Left renal cortex interstitium (tissue), 4 donors: ENCODE data around the gene UNC119B. TPM values are rescaled to one million over a fixed set of nuclear protein-coding genes. Genes with fewer than 3 reads are reported as not detected.

Experiments used
- DNase-seq, 4 donors: peaks; one replicate each; pipeline ENCODE4 v3.0.0-alpha.2; 2013; ENCODE audit warnings: low read depth in 4 of 4, low spot score in 2 of 4, missing footprints in 1 of 4
- polyA plus RNA-seq, 4 donors: library from polyadenylated mRNA; unstranded; fragments of 120-200 nt; gene quantifications; one replicate each; pipeline ENCODE4 v1.2.1, GENCODE V29; 2013; ENCODE audit not compliant: insufficient read length in 4 of 4

UNC119B gene
- polyA plus RNA-seq, 4 donors: 70.1 to 76.1 (median 72.2) TPM

GRCh38 chr12:120738252-120739030, 28.2 kb downstream of the UNC119B start:
- no peak for DNase-seq

DNA sequence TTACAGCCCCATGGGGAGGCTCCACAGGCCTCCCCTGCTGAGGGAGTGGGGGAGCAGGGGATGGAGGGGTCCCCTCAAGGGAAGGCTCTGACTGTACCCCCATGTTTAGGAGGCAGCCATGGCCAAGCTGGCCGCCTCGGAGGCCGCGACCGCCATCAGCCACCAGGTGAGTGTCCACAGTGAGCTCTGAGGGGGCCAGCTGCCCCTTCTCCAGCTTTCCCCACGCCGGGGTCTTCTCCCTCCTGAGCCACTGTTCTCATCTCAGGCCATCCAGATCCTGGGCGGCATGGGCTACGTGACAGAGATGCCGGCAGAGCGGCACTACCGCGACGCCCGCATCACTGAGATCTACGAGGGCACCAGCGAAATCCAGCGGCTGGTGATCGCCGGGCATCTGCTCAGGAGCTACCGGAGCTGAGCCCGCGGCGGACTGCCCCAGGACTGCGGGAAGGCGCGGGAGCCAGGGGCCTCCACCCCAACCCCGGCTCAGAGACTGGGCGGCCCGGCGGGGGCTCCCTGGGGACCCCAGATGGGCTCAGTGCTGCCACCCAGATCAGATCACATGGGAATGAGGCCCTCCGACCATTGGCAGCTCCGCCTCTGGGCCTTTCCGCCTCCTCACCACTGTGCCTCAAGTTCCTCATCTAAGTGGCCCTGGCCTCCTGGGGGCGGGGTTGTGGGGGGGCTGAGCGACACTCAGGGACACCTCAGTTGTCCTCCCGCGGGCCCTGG, 28.9 kb downstream of the UNC119B start:
- no peak for DNase-seq

DNA sequence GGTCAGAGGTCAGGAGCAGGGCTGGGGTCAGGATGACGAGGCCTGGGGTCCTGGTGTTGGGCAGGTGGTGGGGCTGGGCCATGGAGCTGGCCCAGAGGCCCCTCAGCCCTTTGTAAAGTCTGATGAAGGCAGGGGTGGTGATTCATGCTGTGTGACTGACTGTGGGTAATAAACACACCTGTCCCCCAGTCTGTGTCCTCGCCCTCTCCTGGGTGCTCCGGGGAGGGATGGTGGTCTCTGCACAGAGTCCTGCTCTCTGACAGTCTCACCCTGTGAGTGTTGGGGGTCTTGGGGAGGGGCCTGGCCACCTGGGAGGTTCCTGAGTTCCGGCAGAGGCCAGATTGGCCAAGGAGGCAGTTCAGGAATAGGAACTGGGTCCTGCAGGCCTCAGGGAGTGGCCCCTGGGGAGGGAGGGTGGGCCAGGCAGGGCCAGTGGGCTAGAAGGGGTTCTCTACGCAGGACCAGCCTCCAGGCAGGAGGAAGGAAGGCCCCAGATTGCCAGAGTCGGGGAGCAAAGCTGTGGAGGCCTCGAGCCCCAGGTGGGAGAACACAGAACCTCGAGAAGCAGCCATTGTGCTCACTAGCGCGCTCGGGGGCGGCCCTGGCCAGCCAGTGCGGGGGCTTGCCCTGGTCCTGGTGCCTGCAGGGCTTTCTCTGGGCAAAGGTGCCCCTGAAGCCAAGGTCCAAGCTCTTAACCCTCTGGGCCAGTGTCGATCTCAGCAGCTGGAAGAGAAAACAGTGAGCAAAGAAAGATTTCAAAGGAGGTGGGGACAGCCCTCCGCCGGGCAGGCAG, 29.8 kb downstream of the UNC119B start:
- no peak for DNase-seq

- no peak for DNase-seq
These were observed 30.6 kb downstream of the UNC119B start for GRCh38 chr12:120740871-120741270.

- no peak for DNase-seq
These were observed 31.5 kb downstream of the UNC119B start for GRCh38 chr12:120741476-120742421.

- DNase-seq: no peak
These were observed 34.8 kb downstream of the UNC119B start for GRCh38 chr12:120744922-120745493.

- no peak for DNase-seq
These were observed 38.0 kb downstream of the UNC119B start for GRCh38 chr12:120748242-120748641.

DNA sequence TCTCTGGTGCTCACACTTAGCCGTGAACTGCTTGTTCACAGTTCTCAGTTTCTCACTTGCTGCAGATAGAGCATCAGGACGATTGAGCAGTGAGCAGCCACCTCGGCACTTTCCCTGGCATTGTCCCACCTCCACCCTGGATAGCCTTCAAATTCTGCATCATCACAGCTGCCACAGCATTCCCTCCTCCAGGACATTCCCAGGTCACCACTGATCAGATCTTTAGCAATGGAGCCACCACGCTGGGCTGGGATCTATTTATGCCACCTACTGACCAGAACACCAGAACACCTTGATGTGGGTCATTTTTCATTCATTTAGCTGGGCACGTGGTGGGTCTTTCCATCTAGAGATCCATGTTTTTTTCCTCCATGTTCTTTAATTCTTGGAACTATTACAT, 39.0 kb downstream of the UNC119B start:
- DNase-seq: no peak

DNA sequence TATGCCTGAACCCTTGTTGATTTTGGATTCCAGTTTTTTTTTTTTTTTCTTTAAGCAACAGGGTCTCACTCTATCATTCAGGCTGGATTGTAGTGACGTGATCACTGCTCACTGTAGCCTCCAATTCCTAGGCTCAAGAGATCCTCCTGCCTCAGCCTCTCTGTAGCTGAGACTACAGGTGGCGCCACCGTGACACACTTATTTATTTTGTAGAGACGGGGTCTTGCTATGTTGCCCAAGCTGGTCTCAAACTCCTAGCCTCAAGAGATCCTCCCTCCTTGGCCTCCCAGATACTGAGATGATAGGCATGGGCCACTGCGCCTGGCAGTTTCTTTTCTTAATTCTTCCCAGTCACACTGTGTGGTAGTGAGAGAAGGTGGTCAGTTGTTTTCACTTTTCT, 40.5 kb downstream of the UNC119B start:
- no peak for DNase-seq

- DNase-seq: no peak
These were observed 41.1 kb downstream of the UNC119B start for GRCh38 chr12:120751389-120751788.

DNA sequence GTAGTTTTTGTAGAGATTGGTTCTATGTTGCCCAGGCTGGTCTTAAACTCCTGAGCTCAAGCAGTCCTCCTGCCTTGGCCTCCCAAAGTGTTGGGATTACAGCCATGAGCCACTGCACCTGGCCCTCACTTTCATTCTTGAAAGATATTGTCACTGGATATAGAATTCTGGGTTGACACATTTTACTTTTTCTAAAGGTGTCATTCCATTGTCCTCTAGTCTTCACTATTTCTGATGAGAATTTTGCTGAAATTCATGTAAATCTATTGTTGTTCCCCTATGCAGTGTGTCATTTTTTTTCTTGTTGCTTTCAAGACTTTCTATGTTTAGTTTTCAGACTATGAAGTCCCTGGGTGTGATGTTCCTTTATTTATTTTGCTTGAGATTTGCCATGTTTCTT, 44.5 kb downstream of the UNC119B start:
- no peak for DNase-seq

- no peak for DNase-seq
These were observed 45.0 kb downstream of the UNC119B start for GRCh38 chr12:120755269-120755668.

DNA sequence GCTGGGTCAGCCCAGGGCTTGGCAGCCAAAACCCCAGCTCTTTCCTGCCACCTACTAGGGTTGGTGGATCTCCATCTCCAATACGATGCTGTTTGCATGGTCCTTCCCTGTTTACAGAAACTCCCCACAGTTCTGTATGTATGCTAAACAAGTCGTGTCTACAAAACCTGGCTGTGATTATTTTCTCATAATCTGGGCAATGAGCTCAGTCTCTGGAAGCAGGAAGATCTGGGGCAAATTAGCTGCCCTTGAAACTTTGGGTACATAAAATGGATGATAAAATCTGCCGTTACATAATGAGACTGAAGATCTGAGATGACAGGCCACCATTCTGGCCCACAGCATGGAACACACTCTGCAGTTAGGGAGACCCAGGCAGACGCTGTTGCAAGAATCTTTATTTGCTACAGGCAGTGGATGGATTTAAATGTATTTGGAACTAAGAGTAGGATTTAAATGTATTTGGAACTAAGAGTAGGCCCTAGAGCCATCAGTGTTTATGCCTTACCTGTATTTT, 47.0 kb downstream of the UNC119B start:
- DNase-seq: no peak

DNA sequence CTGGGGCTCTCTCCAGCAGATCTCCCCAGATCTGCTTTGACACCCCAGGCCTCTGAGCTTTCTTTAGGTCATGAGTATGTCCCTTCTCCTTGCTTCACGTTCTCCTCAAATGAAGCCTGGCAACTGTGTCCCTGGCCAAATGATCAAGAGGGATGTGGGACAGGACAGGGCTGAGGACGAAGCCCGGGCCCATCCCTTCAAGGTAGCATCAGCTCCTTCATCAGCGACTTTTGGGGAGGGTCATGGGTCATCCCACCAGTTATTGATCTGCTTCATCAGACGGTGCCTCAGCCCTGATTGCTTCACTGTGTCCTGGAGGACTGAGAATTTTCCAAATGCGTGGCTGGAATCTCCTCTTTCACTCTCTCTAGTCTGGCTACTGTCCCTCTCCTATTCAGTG, 47.7 kb downstream of the UNC119B start:
- no peak for DNase-seq

DNA sequence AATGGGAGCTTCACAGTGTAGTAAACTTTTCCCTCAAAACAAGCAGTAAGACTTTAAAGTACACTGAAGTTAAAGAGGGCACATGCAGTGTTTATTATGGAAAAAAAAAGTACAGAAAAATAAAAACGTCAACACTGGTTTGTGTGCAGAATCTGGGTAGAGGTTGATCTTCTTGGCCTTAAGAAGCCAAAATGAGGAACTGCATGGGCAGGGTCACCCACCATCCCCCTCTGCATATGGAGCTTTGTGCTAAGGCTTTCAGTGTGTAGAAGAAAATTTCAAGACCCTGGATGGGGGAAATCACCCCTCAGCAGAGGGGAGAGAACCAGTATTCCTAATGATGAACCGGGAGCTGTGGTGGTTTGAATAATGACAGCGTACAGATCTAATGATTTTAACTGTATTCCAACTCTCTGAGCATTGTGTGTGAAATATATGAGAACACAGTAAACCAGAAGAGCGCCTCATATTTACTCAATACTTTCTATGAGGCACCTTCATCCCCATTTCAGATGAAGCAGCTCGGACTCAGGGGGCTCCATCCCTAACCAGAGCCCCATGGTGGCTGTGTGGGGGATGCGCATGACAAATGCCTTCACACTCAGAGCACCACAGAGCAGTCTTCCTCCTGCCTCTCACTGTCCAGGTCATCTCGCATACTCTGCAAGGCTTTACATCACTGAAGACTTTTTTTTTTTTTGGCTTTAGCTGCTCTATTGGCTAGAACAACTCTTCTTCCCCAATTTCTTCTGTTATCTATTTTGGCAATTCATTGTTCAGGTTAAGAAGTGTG, 48.7 kb downstream of the UNC119B start:
- no peak for DNase-seq

- DNase-seq: no peak
These were observed 49.5 kb downstream of the UNC119B start for GRCh38 chr12:120759591-120760348.

DNA sequence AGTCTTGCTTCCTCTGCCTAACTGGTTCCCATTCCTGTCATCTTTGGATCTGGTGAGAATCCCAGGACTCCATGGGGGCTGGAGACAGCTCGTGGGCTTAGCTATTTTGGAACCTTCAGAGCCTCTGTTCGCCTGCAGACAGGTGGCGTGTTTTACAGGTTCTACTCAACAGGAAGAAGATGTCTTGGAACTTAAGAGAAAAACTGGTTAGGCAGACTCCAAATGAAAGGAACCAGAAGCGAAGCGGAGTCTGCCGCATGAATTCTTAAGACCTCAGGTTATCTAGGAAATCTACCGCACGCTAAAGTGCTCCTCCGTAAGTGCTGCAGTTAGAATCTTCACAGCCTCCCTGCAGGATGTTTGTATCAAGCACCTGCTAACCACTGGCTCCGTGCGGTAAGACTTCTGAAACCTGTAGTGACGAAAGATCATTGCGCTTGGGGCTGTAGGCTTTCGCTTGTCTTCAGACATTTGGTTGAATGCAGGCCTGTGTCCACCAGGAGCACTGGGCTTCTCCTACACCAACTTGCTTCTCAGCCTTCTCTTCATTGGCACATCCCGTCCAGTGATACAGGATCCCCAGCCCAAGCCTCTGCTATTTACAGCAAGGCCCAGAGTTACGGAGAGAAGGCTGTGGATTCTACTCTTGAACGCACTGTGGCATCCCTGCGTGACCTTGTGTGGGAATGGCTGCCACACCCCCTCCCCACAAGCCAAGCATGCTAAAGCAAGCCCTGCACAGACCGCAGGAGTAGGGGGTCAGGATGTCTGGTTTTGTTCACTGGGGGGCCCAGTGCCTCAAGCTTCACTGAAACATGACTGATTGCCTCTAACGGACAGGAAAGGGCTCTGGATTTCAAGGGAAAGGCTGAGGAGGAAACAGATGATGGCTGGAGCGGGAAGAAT, 50.3 kb downstream of the UNC119B start:
- DNase-seq: no peak
